H1 (cell line): ENCODE data around the gene RAD51B. TPM values are rescaled to one million over a fixed set of nuclear protein-coding genes. Genes with fewer than 3 reads are reported as not detected.

Source experiments
- CTCF ChIA-PET: fragments of 300-600 bp; sonication (Branson Sonifier 250); formaldehyde crosslinking; loops from one replicate; lab custom pipeline; 2021; ENCODE audit not compliant: partially characterized antibody; lab: Charles Lee
- POLR2A ChIA-PET: fragments of 300-600 bp; sonication (Branson Sonifier 250); formaldehyde crosslinking; loops from one replicate; lab custom pipeline; 2021; ENCODE audit warnings: inconsistent platforms; ENCODE audit not compliant: partially characterized antibody; lab: Charles Lee
- DNase-seq, 2 experiments: peaks; one replicate each; pipeline versions ENCODE4 v3.0.0 to v3.0.0-alpha.2; 2010 to 2022; ENCODE audit warnings: low spot score in 2 of 2, low read depth in 1 of 2, mixed read lengths in 1 of 2
- FAIRE-seq: peaks from 2 replicates; lab custom pipeline; 2011; peaks lifted over from hg19 to GRCh38; lab: Jason Lieb, UNC
- H2AFZ ChIP-seq: 2 replicates; pipeline ENCODE4 v1.8.1; 2012; ENCODE audit warnings: low read length, inconsistent platforms
- H2AK5ac ChIP-seq: 2 replicates; pipeline ENCODE4 v1.6.1; 2013; ENCODE audit warnings: low read depth, low read length
- H2BK120ac ChIP-seq: replicated peaks from 2 replicates; pipeline ENCODE3; 2013; ENCODE audit warnings: low read depth, low read length, inconsistent platforms
- H2BK12ac ChIP-seq: 2 replicates; pipeline ENCODE4 v1.6.1; 2013; ENCODE audit warnings: low read depth, low read length
- H2BK15ac ChIP-seq: 2 replicates; pipeline ENCODE4 v1.6.1; 2013; ENCODE audit warnings: low read length
- H2BK20ac ChIP-seq: 2 replicates; pipeline ENCODE4 v1.6.1; 2013; ENCODE audit warnings: low read length
- H2BK5ac ChIP-seq: 2 replicates; pipeline ENCODE4 v1.6.1; 2013; ENCODE audit warnings: low read depth, low read length
- H3K14ac ChIP-seq: 2 replicates; pipeline ENCODE4 v1.6.1; 2013; ENCODE audit warnings: inconsistent platforms; ENCODE audit not compliant: insufficient read length
- H3K18ac ChIP-seq: 2 replicates; pipeline ENCODE4 v1.6.1; 2013; ENCODE audit warnings: low read length; ENCODE audit errors: extremely low read depth
- H3K23ac ChIP-seq: 2 replicates; pipeline ENCODE4 v1.6.1; 2013; ENCODE audit warnings: inconsistent platforms; ENCODE audit not compliant: insufficient read length
- H3K23me2 ChIP-seq: 2 replicates; pipeline ENCODE4 v1.6.1; 2013; ENCODE audit warnings: low read depth, low read length
- H3K27ac ChIP-seq: 2 replicates; pipeline ENCODE4 v1.6.1; 2011; ENCODE audit warnings: low read depth, low read length, inconsistent platforms
- H3K27me3 ChIP-seq, 4 experiments: replicated peaks in 1 of 4; 1 replicate in 1 of 4; 2 replicates in 3 of 4; pipeline versions ENCODE4 v1.6.1 to v1.8.1; 2011 to 2013; ENCODE audit warnings: low read length in 3 of 4, mild to moderate bottlenecking in 3 of 4, inconsistent platforms in 2 of 4, mixed read lengths in 2 of 4, moderate library complexity in 1 of 4; ENCODE audit not compliant: control insufficient read depth in 3 of 4, insufficient read depth in 3 of 4; ENCODE audit errors: extremely low read depth in 1 of 4
- H3K36me3 ChIP-seq, 4 experiments: 2 replicates each; pipeline versions ENCODE4 v1.6.1 to v1.8.1; 2011 to 2013; ENCODE audit warnings: mild to moderate bottlenecking in 4 of 4, low read length in 3 of 4, moderate library complexity in 2 of 4, control low read depth in 1 of 4, inconsistent platforms in 1 of 4; ENCODE audit not compliant: insufficient read depth in 4 of 4, control insufficient read depth in 2 of 4
- H3K4ac ChIP-seq: replicated peaks from 2 replicates; pipeline ENCODE3; 2013; ENCODE audit warnings: low read length, low read depth, mixed read lengths, inconsistent platforms; ENCODE audit not compliant: insufficient read length
- H3K4me1 ChIP-seq, 4 experiments: replicated peaks in 1 of 4; 1 replicate in 1 of 4; 2 replicates in 3 of 4; pipeline versions ENCODE4 v1.6.1 to v1.8.1; 2011 to 2013; ENCODE audit warnings: low read length in 3 of 4, inconsistent platforms in 2 of 4, mixed read lengths in 1 of 4; ENCODE audit not compliant: insufficient read depth in 4 of 4, control insufficient read depth in 3 of 4
- H3K4me2 ChIP-seq, 2 experiments: 2 replicates each; pipeline versions ENCODE4 v1.6.1 to v1.8.1; 2011 to 2013; ENCODE audit warnings: low read depth in 2 of 2, low read length in 2 of 2, control low read depth in 1 of 2, inconsistent platforms in 1 of 2, mild to moderate bottlenecking in 1 of 2; ENCODE audit not compliant: insufficient read depth in 1 of 2
- H3K4me3 ChIP-seq, 4 experiments: fragments of 200-600, 300-600 bp in 1 of 4; sonication (generic), shearing (Covaris generic), sonication (Bioruptor Twin) in 1 of 4; 2 replicates each; pipeline versions ENCODE4 v1.5.1 to v1.8.1; 2011 to 2016; ENCODE audit warnings: low read length in 4 of 4, low read depth in 3 of 4, control low read depth in 2 of 4, inconsistent platforms in 2 of 4, mild to moderate bottlenecking in 2 of 4, mixed read lengths in 1 of 4, moderate library complexity in 1 of 4; ENCODE audit not compliant: insufficient read depth in 2 of 4; ENCODE audit errors: extremely low read depth in 1 of 4
- H3K56ac ChIP-seq: replicated peaks from 2 replicates; pipeline ENCODE3; 2013; ENCODE audit warnings: low read depth, mild to moderate bottlenecking, mixed read lengths, low read length, inconsistent platforms; ENCODE audit not compliant: insufficient read length
- H3K79me1 ChIP-seq: 2 replicates; pipeline ENCODE4 v1.6.1; 2013; ENCODE audit warnings: low read depth, low read length, control low read depth
- H3K79me2 ChIP-seq, 2 experiments: 2 replicates each; pipeline versions ENCODE4 v1.6.1 to v1.8.1; 2012 to 2013; ENCODE audit warnings: low read length in 2 of 2, mild to moderate bottlenecking in 2 of 2, inconsistent platforms in 1 of 2; ENCODE audit not compliant: insufficient read depth in 2 of 2, control insufficient read depth in 1 of 2
- H3K9ac ChIP-seq, 4 experiments: replicated peaks in 1 of 4; 1 replicate in 1 of 4; 2 replicates in 3 of 4; pipeline versions ENCODE4 v1.6.1 to v1.8.1; 2011 to 2013; ENCODE audit warnings: low read depth in 3 of 4, low read length in 3 of 4, control low read depth in 2 of 4, mild to moderate bottlenecking in 2 of 4, moderate library complexity in 2 of 4, inconsistent platforms in 1 of 4; ENCODE audit errors: extremely low read depth in 1 of 4
- H3K9me3 ChIP-seq, 2 experiments: 2 replicates each; pipeline versions ENCODE4 v1.6.1 to v1.8.1; 2012 to 2013; ENCODE audit warnings: mild to moderate bottlenecking in 2 of 2, moderate library complexity in 2 of 2, control low read depth in 1 of 2, inconsistent platforms in 1 of 2, low read depth in 1 of 2, low read length in 1 of 2, mixed read lengths in 1 of 2; ENCODE audit not compliant: insufficient read depth in 2 of 2
- H4K20me1 ChIP-seq, 2 experiments: replicated peaks in 1 of 2; 2 replicates each; pipeline versions ENCODE3 to v1.8.1; 2011 to 2013; ENCODE audit warnings: inconsistent platforms in 2 of 2, low read length in 2 of 2, mild to moderate bottlenecking in 1 of 2; ENCODE audit not compliant: insufficient read depth in 2 of 2, control insufficient read depth in 1 of 2
- H4K5ac ChIP-seq: 2 replicates; pipeline ENCODE4 v1.6.1; 2013; ENCODE audit warnings: low read length, low read depth, mixed read lengths, inconsistent platforms; ENCODE audit not compliant: insufficient read length
- H4K8ac ChIP-seq: 2 replicates; pipeline ENCODE4 v1.8.0; 2013; ENCODE audit warnings: mild to moderate bottlenecking, moderate library complexity, low read length, inconsistent platforms; ENCODE audit not compliant: insufficient read depth; ENCODE audit errors: extremely low read depth
- H4K91ac ChIP-seq: replicated peaks from 2 replicates; pipeline ENCODE3; 2013; ENCODE audit warnings: low read length, mixed read lengths, inconsistent platforms; ENCODE audit not compliant: insufficient read length
- CBX8 ChIP-seq: fragments of 300-800, 300-1000 bp; sonication (generic); IDR thresholded peaks from 2 replicates; pipeline ENCODE4 v1.7.1; 2016; ENCODE audit warnings: low read depth, low read length, borderline replicate concordance
- CREB1 ChIP-seq: IDR thresholded peaks from 2 replicates; pipeline ENCODE4 v1.6.1; 2012; ENCODE audit warnings: inconsistent platforms
- FOSL1 ChIP-seq: IDR thresholded peaks from 2 replicates; pipeline ENCODE4 v1.6.1; 2011; ENCODE audit warnings: mild to moderate bottlenecking, low read depth, low read length, moderate library complexity; ENCODE audit not compliant: insufficient read depth
- GABPA ChIP-seq: IDR thresholded peaks from 2 replicates; pipeline ENCODE4 v1.6.1; 2011; ENCODE audit warnings: mild to moderate bottlenecking, low read length, moderate library complexity, borderline replicate concordance; ENCODE audit not compliant: insufficient read depth
- KDM4A ChIP-seq: IDR thresholded peaks from one replicate; pipeline ENCODE4 v1.7.1; 2012; ENCODE audit warnings: low read depth, mild to moderate bottlenecking, moderate library complexity, low read length, inconsistent platforms; ENCODE audit not compliant: severe bottlenecking
- RNF2 ChIP-seq: fragments of 200-900, 300-1000 bp; sonication (generic); IDR thresholded peaks from 2 replicates; pipeline ENCODE4 v1.7.1; 2016; ENCODE audit warnings: borderline replicate concordance, low read depth, mild to moderate bottlenecking, antibody characterized with exemption, low read length; ENCODE audit not compliant: poor library complexity, severe bottlenecking; ENCODE audit errors: missing control alignments
- SAP30 ChIP-seq: fragments of 300-600 bp; sonication (generic); IDR thresholded peaks from 2 replicates; pipeline ENCODE4 v1.7.1; 2012; ENCODE audit warnings: low read length, moderate library complexity, mild to moderate bottlenecking, inconsistent platforms; ENCODE audit not compliant: insufficient read depth, insufficient replicate concordance
- SP1 ChIP-seq: IDR thresholded peaks from 2 replicates; pipeline ENCODE4 v1.6.1; 2011; ENCODE audit warnings: low read depth, low read length
- SP2 ChIP-seq: IDR thresholded peaks from 2 replicates; pipeline ENCODE4 v1.6.1; 2012; ENCODE audit warnings: mild to moderate bottlenecking, low read length, inconsistent platforms
- TAF1 ChIP-seq: IDR thresholded peaks from 2 replicates; pipeline ENCODE4 v1.6.1; 2011; ENCODE audit warnings: mild to moderate bottlenecking, low read depth, low read length
- TEAD4 ChIP-seq: IDR thresholded peaks from 2 replicates; pipeline ENCODE4 v1.6.1; 2012; ENCODE audit warnings: low read depth, low read length, inconsistent platforms, mixed read lengths
- WGBS, 2 experiments: shearing (Covaris generic) in 1 of 2; methylation state at CpG; one replicate each; pipeline versions ENCODE4 v1.1.6 to v1.1.7; 2013 to 2015; ENCODE audit warnings: low lambda C conversion rate in 2 of 2, mixed read lengths in 2 of 2, inconsistent platforms in 1 of 2, low coverage in 1 of 2, missing lambda C conversion rate in 1 of 2; ENCODE audit not compliant: insufficient replicate concordance in 2 of 2, insufficient coverage in 1 of 2, insufficient read length in 1 of 2; ENCODE audit errors: extremely low coverage in 1 of 2, missing lambda C conversion rate in 1 of 2; 5-methylcytosine and 5-hydroxymethylcytosine counted together
- polyA plus RNA-seq, 7 experiments: library from polyadenylated mRNA; depleted of rRNA in 3 of 7; stranded (reverse) in 5 of 7; unstranded in 2 of 7; fragments of >200 nt in 5 of 7; fragments of 200-250 nt in 2 of 7; gene quantifications; 1 replicate in 5 of 7; 2 replicates in 1 of 7; 4 replicates in 1 of 7; pipeline versions ENCODE4 v1.2.1 to v1.2.3, GENCODE V29; 2011 to 2013; ENCODE audit warnings: missing spikeins in 2 of 7, mixed read lengths in 2 of 7
- total RNA-seq: library from RNA; stranded (reverse); fragmentation: NEBNext Ultra II Directional; extraction: Animal tissue kit (Norgen Biotek cat#: 25700); gene quantifications from 2 replicates; pipeline ENCODE4 v1.2.1, GENCODE V29; 2021

RAD51B gene
- total and polyA plus RNA-seq, 2 of the 8 experiments (the other 6 are each of a cell fraction or from before 2014, with no cell fraction given), result 3.9 to 14.9 TPM

DNA sequence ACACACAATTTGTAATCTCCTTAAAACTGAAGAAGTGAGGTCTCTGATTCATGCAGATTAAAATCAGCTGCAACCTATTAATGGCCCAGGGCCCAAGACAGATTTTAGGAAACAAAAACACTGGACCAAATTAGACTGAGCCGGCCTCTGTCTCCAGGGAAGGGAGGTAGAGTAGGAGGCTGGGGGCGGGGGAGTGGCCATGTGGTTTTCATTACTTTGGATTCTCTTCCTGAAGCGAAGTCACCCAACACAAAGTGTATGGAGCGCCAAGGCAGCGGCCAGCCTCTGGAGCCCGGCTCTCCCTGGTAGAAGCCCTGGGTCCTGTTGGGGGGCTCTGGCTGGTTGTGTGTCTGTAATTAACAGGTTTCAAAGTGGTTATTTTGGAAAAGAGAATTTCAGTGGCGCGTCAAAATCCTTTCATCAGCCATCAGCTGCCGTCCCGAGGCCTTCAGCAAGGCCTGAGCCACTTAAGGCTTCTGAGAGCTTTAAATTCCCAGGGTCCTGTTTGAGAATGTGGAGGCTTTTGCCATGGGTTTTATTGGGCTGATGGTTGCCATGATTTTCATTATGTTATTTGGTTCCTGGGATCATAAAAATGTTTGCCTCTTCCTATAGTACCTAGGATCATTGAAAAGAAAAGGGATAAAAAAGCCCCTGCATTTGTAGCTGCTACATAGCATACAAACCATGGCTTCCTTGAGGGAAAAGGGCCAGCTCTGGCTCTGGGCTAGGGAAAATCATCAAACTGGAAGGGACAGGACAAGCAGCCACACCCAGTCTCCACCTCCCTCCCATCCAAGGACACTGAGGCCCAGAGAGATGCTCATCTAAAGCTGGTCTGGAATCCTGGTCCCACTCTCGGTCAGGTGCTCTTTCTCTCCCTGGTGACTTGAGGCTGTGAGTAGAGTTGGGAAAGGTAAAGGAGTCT, 690.9 kb downstream of the RAD51B start:
- H4K8ac ChIP-seq, result no peak overlapping the region
- no peak overlapping the region for H3K4ac ChIP-seq
- H3K79me2 ChIP-seq, result no peaks in the 10 kb centered on the region
- WGBS, 2 experiments, result 88% methylated on average over 11 of the region's 11 CpGs; no CpG with 5 or more reads in 1 of the 2 experiments
- H2AFZ ChIP-seq, result no peak overlapping the region
- H4K91ac ChIP-seq, result no peak overlapping the region
- no peak overlapping the region for H2BK20ac ChIP-seq
- CTCF ChIA-PET, result interaction anchor here (0.6 to 1.5 kb wide), 3 partner anchors 8 to 314 kb away, joined by 3 to 5 read pairs (median 5); no protein-coding TSS in a partner anchor
- no peak overlapping the region for H3K23ac ChIP-seq
- H3K4me2 ChIP-seq, result no peak overlapping the region
- no peak overlapping the region for H3K27ac ChIP-seq
- H3K9me3 ChIP-seq, result no peaks in the 10 kb centered on the region
- DNase-seq (peak in 1 of 2 experiments; percentile 33), FAIRE-seq (no peak)
- H2BK5ac ChIP-seq, result no peak overlapping the region
- H3K18ac ChIP-seq, result no peak overlapping the region
- no peak overlapping the region for H2AK5ac ChIP-seq
- no peaks in the 10 kb centered on the region for H3K23me2 ChIP-seq
- TF ChIP-seq FOSL1 (no peak), SAP30 (no peak), SP1 (no peak), CREB1 (no peak), TEAD4 (no peak), TAF1 (no peak), CBX8 (no peak), KDM4A (no peak), GABPA (no peak), SP2 (no peak), RNF2 (no peak)
- no peaks in the 10 kb centered on the region for H4K20me1 ChIP-seq
- POLR2A ChIA-PET, result interaction anchor here (0.6 to 1.0 kb wide), 2 partner anchors 52 to 301 kb away, joined by 3 to 5 read pairs; no protein-coding TSS in a partner anchor
- H3K36me3 ChIP-seq, result no peaks in the 10 kb centered on the region
- H2BK15ac ChIP-seq, result no peak overlapping the region; the same call in 1 of the 2 replicates
- H4K5ac ChIP-seq, result no peak overlapping the region
- no peaks in the 10 kb centered on the region for H3K27me3 ChIP-seq
- no peak overlapping the region for H3K56ac ChIP-seq
- H3K14ac ChIP-seq, result no peak overlapping the region
- no peak overlapping the region for H2BK120ac ChIP-seq
- H3K4me1 ChIP-seq, result peaks cover 0 to 3% (median 0%) of the 10 kb centered on the region in 4 experiments; a peak in 1 of 7 replicates
- H2BK12ac ChIP-seq, result peak overlapping the region; percentile 11; the same call in 1 of the 2 replicates
- no peaks in the 10 kb centered on the region for H3K79me1 ChIP-seq
- no peak overlapping the region for H3K9ac ChIP-seq
- H3K4me3 ChIP-seq, result no peak overlapping the region
